Activated CD4-positive, alpha-beta T cell treated with anti-CD3 and anti-CD28 coated beads for 1 hour (primary cell): Measurements from ENCODE around the gene TRIM34.
"Not testable (repeated sequence)": the region's sequence is repeated elsewhere in the genome, so short reads cannot be mapped to it uniquely, and the experiment has no call there.

Experiments used
- DNase-seq: peaks from one replicate; pipeline ENCODE4 v3.0.0-alpha.2; 2020

The TRIM34 gene

GRCh38 chr11:5622802-5623201, 2.0 kb upstream of the TRIM34 start:
- no peak for DNase-seq

GRCh38 chr11:5625281-5625680, 480 bp downstream of the TRIM34 start:
- DNase-seq: no peak

GRCh38 chr11:5626196-5626595, 1.4 kb downstream of the TRIM34 start:
- no peak for DNase-seq

- DNase-seq: no peak
These were observed 6.6 kb downstream of the TRIM34 start for GRCh38 chr11:5631417-5631816.

GRCh38 chr11:5631969-5632635, 7.3 kb downstream of the TRIM34 start:
- DNase-seq: no peak

GRCh38 chr11:5639953-5640352, 15.2 kb downstream of the TRIM34 start:
- no peak for DNase-seq

- no peak for DNase-seq
These were observed 18.8 kb downstream of the TRIM34 start for GRCh38 chr11:5643585-5643984.

GRCh38 chr11:5646139-5646538, 21.3 kb downstream of the TRIM34 start:
- DNase-seq: no peak

GRCh38 chr11:5655474-5655873, 30.7 kb downstream of the TRIM34 start:
- no peak for DNase-seq

GRCh38 chr11:5656956-5657355, 32.2 kb downstream of the TRIM34 start:
- DNase-seq: not testable (repeated sequence)

- no peak for DNase-seq
These were observed 33.5 kb downstream of the TRIM34 start for GRCh38 chr11:5658318-5658717.

- no peak for DNase-seq
These were observed 38.7 kb downstream of the TRIM34 start for GRCh38 chr11:5663511-5663910.

- no peak for DNase-seq
These were observed 40.3 kb downstream of the TRIM34 start for GRCh38 chr11:5665051-5665570.

GRCh38 chr11:5665746-5666401, 41.1 kb downstream of the TRIM34 start:
- no peak for DNase-seq

- DNase-seq: no peak
These were observed 41.6 kb downstream of the TRIM34 start for GRCh38 chr11:5666402-5666793.

- no peak for DNase-seq
These were observed 47.0 kb downstream of the TRIM34 start for GRCh38 chr11:5671831-5672230.

- DNase-seq: no peak
These were observed 49.6 kb downstream of the TRIM34 start for GRCh38 chr11:5674391-5674790.

- no peak for DNase-seq
These were observed 55.0 kb downstream of the TRIM34 start for GRCh38 chr11:5679811-5680210.

- not testable (repeated sequence) for DNase-seq
These were observed 58.2 kb downstream of the TRIM34 start for GRCh38 chr11:5682890-5683441.

- peak; percentile 33 for DNase-seq
These were observed 58.8 kb downstream of the TRIM34 start for GRCh38 chr11:5683620-5684019.

GRCh38 chr11:5684036-5684645, 59.3 kb downstream of the TRIM34 start:
- DNase-seq: no peak

GRCh38 chr11:5684646-5685362, 60.0 kb downstream of the TRIM34 start, which contains the start of gene TRIM5:
TRIM5 (minus strand) TSS chr11:5685074; CDS start chr11:5680177, 4,897 bp downstream.
- DNase-seq: peak; percentile 67

- no peak for DNase-seq
These were observed 61.6 kb downstream of the TRIM34 start for GRCh38 chr11:5686426-5686825.
